Activated CD4-positive, alpha-beta T cell treated with anti-CD3 and anti-CD28 coated beads for 24 hours (primary cell): ENCODE results near the gene RITA1.

Experiments used
- DNase-seq, 2 donors: peaks; one replicate each; pipeline ENCODE4 v3.0.0-alpha.2; 2020; ENCODE audit warnings: low read depth in 2 of 2

Gene RITA1

DNA sequence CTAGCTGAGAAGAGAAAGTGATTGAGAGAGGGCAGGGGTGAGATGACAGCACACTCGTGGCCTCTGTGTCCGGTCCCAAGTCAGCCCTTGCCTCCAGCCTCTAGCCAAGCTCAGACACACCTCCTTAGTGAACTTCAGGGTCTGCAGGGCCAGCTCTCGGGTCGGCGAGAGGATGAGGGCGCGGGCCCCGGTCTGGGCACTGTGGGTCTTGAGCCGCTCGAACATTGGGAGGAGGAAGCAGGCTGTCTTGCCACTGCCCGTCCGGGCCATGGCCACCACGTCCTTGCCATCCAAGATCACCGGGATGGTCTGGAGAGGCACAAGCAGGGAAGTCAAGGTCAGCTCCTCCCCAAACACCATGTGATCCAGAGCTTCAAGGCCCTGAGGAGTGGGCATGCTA is 6.5 kb upstream of the RITA1 start:
- DNase-seq = no peak

DNA sequence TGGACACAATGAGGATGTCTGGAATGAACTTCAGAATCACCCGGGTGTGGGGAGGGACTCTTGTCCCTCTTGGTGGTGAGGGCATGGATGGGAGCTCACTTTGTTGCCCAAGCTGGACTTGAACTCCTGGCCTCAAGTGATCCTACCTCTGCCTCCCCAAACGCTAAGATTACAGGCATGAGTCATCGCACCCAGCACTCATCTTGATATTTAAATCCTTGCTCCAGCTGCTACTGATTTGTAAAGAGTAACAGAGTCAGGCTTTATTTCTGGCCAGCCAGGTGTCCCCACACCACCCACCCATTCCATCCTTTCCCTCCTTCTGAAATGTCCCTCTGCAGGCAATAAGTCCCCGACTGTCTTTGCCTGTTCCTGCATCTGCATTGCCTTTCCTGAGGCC is 5.2 kb upstream of the RITA1 start:
- no peak for DNase-seq

GRCh38 chr12:113181975-113182374 is 3.5 kb upstream of the RITA1 start:
- DNase-seq = no peak

DNA sequence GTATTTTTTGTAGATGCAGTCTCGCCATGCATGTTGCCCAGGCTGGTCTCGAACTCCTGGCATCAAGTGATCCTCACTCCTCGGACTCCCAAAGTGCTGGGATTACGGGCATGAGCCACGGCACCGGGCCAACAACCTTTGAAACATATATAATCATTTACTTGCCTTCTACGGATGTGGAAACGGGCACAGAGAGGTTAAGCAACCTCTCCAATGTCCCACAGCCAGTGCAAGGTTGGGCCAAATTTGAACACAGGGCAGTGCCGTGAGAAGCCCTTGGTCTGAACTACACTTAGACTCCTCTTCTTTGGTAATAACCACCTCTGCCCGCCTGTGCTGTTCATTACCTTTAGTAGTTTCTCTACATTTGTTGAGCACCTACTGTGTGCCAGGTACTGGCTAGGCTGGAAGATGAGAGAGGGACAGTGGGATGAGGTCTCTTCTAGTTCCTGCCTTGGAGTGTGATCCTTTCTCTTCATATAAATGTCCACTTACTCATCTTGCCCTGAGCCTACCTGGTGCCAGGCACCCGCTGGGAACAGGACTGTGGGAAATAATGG is 2.4 kb upstream of the RITA1 start:
- DNase-seq = no peak

- no peak for DNase-seq
These were observed 1.2 kb upstream of the RITA1 start for GRCh38 chr12:113184098-113184899.

DNA sequence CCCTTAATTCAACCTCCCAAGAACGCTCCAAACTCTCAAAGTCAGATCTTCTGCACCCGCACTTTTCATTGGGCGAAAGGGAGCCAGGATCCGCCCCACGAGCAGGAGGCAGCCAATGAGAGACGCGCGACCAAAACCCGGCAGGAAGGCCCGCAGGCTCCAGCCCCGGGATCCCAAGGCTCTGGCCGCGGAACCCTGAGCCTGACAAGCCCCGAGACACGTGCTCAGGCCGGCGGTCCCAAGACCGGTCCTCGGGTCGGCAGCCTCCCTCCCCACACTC is 681 bp upstream of the RITA1 start:
- DNase-seq = peak; percentile 80 to 85

GRCh38 chr12:113186033-113186365 is 478 bp downstream of the RITA1 start:
- DNase-seq = no peak

- DNase-seq = no peak
These were observed 1.3 kb downstream of the RITA1 start for GRCh38 chr12:113186666-113187325.

GRCh38 chr12:113189361-113189760 is 3.8 kb downstream of the RITA1 start:
- no peak for DNase-seq

- no peak for DNase-seq
These were observed 5.2 kb downstream of the RITA1 start for GRCh38 chr12:113190761-113191160.

DNA sequence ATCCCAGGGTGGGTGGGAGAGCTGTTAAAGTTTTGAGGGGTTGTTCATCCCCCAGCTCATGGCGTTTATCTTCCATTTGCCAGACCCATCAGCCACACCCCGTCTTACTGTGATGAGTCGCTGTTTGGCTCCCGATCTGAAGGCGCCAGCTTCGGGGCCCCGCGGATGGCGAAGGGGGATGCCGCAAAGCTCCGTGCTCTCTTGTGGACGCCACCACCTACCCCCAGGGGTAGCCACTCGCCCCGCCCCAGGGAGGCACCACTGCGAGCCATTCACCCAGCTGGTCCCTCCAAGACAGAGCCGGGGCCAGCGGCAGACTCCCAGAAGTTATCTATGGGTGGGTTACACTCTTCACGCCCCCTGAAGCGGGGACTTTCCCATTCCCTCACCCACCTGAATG is 5.7 kb downstream of the RITA1 start:
- no peak for DNase-seq

DNA sequence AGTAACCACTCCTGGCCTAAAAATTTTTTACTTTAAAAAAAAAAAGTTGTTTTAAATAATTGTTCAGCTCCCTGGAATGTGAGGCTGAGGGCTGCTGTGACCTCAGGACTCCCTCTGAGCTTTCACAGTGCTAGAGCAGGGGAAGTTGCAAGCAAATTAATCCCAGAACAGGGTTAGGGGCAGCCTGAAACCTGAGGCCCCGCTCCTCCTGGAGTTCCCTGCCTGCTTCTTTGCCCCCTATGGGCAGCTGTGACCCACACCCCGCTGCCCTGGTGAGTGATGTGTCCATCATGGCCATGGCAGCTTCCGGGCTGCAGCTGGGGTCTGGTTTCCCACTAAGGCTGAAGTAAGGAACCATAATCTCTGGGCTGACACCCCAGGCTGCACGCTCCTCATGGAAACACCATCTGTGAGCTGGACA is 9.5 kb downstream of the RITA1 start:
- no peak for DNase-seq

- DNase-seq = no peak
These were observed 10.1 kb downstream of the RITA1 start for GRCh38 chr12:113195598-113195997.

- no peak for DNase-seq
These were observed 11.1 kb downstream of the RITA1 start for GRCh38 chr12:113196582-113196981.

GRCh38 chr12:113196990-113197389 is 11.5 kb downstream of the RITA1 start:
- peak; percentile 29 to 35 for DNase-seq

- no peak for DNase-seq
These were observed 12.1 kb downstream of the RITA1 start for GRCh38 chr12:113197518-113198077.

DNA sequence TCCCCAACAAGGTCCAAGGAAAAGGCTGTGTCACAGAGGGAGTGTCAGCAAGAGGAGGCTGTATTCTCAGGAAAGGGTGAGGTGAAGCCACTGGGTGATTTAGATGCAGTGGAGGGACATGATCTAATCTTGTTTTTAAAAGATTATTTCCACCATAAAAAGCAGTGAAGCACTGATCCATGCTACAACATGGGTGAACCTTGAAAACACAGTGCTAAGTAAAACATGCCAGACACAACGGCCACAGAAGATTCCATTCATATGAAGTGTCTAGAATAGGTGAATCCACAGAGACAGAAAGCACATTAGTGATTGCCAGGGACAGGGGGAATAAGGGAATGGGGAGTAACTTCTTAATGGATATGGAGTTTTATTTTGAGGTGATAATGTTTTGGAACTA is 12.8 kb downstream of the RITA1 start:
- no peak for DNase-seq

- DNase-seq = no peak
These were observed 14.7 kb downstream of the RITA1 start for GRCh38 chr12:113200021-113200797.

- no peak for DNase-seq
These were observed 16.0 kb downstream of the RITA1 start for GRCh38 chr12:113201187-113202177.

DNA sequence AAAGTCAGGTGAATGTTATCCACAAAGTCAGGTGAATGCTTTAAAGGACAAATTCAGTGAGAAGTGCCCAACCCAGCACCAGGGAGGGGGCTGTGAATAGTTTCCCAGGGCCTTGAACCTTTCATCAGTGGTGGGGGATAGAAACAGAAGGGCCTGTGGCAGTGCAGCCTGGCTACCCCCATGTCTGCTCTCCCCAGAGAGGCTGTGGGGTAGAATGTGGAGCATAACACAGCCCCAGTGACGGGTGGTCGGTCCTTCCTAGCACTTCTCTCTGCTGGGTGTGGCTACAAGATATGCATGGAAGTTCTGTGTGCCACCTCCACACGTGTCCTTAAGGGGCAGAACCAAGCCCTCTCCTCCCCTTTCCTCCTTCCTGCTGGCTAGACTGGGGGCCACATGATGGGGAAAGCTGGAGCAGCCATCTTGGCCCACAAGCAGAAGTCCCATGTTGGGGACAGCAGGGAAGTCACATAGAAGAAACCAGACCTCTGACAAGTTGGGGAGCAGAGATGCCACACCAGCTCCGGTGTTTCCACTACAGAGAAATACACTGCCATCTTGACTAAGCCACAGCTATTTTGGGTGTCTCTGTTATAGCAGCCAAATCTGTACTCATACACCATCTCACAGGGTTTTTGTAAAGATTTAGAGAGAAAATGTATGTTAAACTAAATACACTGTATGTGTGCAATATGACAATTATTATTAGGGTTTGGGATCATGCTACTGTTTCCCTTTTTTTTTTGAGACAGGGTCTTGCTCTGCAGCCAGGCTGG is 17.0 kb downstream of the RITA1 start:
- no peak for DNase-seq
